ENCODE results near the gene RIN2. TPM values are rescaled to one million over a fixed set of nuclear protein-coding genes. Genes with fewer than 3 reads are reported as not detected.
A peak's percentile ranks its signal among the peaks of the same experiment; 100 is the strongest.

Gene RIN2
- total RNA-seq, 1 donor from 2014 or later: 46.8 TPM

DNA sequence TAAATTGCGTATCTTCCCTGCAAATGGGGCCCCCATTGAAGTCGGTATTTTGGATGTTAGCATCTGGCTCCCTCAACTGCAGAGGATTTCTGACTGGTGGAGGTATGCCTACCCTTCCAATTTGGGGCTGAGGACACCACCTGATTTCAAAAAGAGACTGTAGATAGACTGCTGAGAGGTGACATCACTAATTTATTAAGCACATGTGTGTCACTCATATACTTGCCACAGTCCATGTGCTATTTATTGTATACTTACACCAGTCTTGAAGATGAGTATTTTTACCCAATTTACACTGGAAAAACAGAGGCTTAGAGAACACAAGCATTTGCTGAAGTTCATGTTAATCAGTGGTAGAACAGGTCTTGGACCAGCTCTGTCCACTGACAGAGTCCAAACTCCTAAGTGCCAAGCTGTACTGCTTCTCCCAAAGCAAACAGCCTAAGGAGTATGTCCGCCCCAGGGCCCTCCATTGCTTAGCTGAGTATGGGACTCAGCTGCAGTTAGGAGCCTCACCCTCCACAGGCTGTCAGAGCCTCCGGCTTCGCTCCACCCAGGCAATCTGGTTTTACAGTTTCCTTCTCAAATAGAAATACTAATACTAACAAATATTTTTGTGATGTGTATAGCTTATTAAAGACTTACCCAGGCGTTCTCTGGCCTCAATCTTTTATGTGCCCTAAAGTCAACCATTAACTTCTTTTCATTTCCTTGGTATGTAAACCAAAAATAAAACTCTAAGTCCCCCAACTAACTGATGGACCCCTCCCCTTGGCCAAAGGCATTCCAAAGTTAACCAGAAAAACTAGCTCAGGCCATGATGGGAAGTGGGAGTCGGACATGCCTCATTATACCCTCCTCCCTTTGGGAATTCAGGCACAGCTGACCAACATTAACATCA, 17.5 kb downstream of the RIN2 start:
- no peak overlapping the region for H3K4me3 Mint-ChIP-seq
- H3K9me3 Mint-ChIP-seq: peaks cover 4% of the 10 kb centered on the region
- TF ChIP-seq, protein P1, sequence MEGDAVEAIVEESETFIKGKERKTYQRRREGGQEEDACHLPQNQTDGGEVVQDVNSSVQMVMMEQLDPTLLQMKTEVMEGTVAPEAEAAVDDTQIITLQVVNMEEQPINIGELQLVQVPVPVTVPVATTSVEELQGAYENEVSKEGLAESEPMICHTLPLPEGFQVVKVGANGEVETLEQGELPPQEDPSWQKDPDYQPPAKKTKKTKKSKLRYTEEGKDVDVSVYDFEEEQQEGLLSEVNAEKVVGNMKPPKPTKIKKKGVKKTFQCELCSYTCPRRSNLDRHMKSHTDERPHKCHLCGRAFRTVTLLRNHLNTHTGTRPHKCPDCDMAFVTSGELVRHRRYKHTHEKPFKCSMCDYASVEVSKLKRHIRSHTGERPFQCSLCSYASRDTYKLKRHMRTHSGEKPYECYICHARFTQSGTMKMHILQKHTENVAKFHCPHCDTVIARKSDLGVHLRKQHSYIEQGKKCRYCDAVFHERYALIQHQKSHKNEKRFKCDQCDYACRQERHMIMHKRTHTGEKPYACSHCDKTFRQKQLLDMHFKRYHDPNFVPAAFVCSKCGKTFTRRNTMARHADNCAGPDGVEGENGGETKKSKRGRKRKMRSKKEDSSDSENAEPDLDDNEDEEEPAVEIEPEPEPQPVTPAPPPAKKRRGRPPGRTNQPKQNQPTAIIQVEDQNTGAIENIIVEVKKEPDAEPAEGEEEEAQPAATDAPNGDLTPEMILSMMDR (conservative IDR thresholded peaks at IDR 0.05): no peak
- DNase-seq (ENCODE audit: extremely low spot score, unreplicated experiment): no peak
- H3K36me3 Mint-ChIP-seq: peaks cover 14% of the 10 kb centered on the region
- peaks cover 38% of the 10 kb centered on the region for H3K4me1 Mint-ChIP-seq (ENCODE audit: unreplicated experiment)
- H3K27ac Mint-ChIP-seq: no peak overlapping the region
- H3K27me3 Mint-ChIP-seq: no peaks in the 10 kb centered on the region

DNA sequence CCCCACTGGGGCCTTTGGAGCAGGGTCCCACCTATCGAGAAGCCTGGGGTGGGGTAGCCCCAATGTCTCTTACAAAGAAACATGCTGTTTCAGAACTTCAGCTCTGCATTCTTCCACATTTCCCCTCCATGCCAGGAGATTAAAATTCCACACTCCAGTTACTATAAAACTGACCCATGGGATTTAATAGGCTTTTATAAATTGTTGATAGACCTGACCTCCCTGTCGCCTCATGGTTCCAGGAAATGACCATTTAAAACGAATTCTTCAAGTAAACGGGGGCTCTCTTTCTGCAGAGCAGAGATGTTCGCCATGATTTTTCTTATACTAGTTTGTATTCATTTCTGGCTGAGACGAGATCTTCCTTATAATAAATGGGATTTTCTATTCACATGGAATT, 19.3 kb downstream of the RIN2 start:
- H3K27me3 Mint-ChIP-seq: no peaks in the 10 kb centered on the region
- H3K27ac Mint-ChIP-seq: no peak overlapping the region
- TF ChIP-seq, protein P1 (conservative IDR thresholded peaks at IDR 0.05): no peak
- H3K4me1 Mint-ChIP-seq (ENCODE audit: unreplicated experiment): peaks cover 26% of the 10 kb centered on the region
- H3K4me3 Mint-ChIP-seq: peak overlapping the region; percentile 41
- H3K9me3 Mint-ChIP-seq: peaks cover 4% of the 10 kb centered on the region
- H3K36me3 Mint-ChIP-seq: peaks cover 13% of the 10 kb centered on the region
- no peak for DNase-seq (ENCODE audit: extremely low spot score, unreplicated experiment)

DNA sequence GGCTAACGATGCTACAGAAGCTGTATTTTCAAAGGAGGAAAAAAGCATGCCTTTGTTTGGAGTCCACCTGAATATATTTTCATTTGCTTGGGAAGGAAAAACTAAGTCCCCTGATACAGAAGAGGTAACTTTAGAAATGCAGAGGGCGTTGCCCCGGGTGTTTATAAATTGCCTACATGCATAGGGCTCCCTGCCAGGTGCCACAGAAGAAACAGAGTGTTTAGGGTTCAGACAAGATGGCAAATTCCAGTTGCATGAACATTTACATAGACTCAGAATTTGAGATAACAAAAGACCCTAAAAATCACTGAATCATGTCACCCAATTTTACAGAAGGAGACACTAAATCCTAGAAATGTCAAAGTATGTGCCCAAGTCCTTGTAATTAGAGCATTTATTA, 19.9 kb downstream of the RIN2 start:
- H3K27ac Mint-ChIP-seq: no peak overlapping the region
- no peak for DNase-seq (ENCODE audit: extremely low spot score, unreplicated experiment)
- peaks cover 4% of the 10 kb centered on the region for H3K9me3 Mint-ChIP-seq
- TF ChIP-seq, protein P1 (conservative IDR thresholded peaks at IDR 0.05): no peak
- H3K4me1 Mint-ChIP-seq (ENCODE audit: unreplicated experiment): peaks cover 30% of the 10 kb centered on the region
- H3K36me3 Mint-ChIP-seq: peaks cover 17% of the 10 kb centered on the region
- no peak overlapping the region for H3K4me3 Mint-ChIP-seq
- H3K27me3 Mint-ChIP-seq: no peaks in the 10 kb centered on the region

DNA sequence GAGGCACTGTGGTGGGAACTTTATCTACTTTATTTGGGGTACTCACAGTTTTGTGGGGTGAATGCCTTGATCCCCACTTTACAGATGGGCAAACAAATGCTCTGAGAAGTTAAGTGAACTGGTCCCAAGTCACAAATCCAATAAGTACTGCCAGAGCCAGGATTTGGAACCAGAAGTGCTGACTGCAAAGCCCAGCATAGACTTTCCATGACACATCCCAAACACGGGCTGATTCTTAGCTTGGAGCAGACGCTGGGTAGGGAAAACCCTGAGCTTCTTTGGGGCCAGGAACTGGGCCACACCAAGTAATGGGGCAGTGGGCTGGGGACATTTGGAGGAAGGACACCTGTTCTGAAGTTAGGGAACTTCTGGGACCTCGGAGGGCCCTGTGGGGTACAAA, 20.3 kb downstream of the RIN2 start:
- H3K27me3 Mint-ChIP-seq: no peaks in the 10 kb centered on the region
- DNase-seq (ENCODE audit: extremely low spot score, unreplicated experiment): no peak
- no peak overlapping the region for H3K27ac Mint-ChIP-seq
- peaks cover 17% of the 10 kb centered on the region for H3K36me3 Mint-ChIP-seq
- TF ChIP-seq, protein P1 (conservative IDR thresholded peaks at IDR 0.05): no peak
- peaks cover 4% of the 10 kb centered on the region for H3K9me3 Mint-ChIP-seq
- H3K4me1 Mint-ChIP-seq (ENCODE audit: unreplicated experiment): peaks cover 33% of the 10 kb centered on the region
- H3K4me3 Mint-ChIP-seq: no peak overlapping the region

DNA sequence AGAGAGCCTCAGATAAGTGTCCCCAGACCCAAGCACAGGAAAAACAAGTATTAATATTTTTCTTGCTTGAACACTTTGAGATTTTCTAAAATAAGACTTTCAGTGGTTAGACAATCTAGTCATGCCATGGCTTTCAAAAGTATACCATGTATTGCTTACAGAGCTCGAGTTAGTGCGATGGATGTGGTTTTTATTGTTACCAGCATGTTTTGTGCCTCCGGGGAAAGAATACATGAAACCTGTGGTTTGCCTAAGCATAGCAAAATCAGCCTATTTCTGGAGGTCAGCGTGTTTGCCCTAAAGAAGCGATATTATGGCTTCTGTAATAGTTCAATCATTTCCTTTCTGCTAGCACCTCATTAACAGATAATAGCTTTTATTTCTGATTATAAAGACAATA, 21.6 kb downstream of the RIN2 start:
- TF ChIP-seq, protein P1 (conservative IDR thresholded peaks at IDR 0.05): no peak
- Mint-ChIP-seq H3K27ac (peak overlapping the region; percentile 52), H3K4me1 (ENCODE audit: unreplicated experiment) (peaks cover 45% of the 10 kb centered on the region), H3K9me3 (no peaks in the 10 kb centered on the region), H3K27me3 (no peaks in the 10 kb centered on the region), H3K36me3 (peaks cover 14% of the 10 kb centered on the region), H3K4me3 (no peak overlapping the region)
- no peak for DNase-seq (ENCODE audit: extremely low spot score, unreplicated experiment)

All from type B pancreatic cell (in vitro differentiated cells).